WTC11 (cell line): Measurements from ENCODE around the gene ASTN2. TPM values are rescaled to one million over a fixed set of nuclear protein-coding genes. Genes with fewer than 3 reads are reported as not detected.

ENCODE experiments used
- ATAC-seq: fragments of 200-7000 bp; cut with Tn5 transposase; 2 replicates; pipeline ENCODE4 v1.10.0; 2021; ENCODE audit warnings: mild to moderate bottlenecking, moderate library complexity
- CTCF ChIA-PET: fragments of 300-600 bp; sonication (Branson Sonifier 250); formaldehyde crosslinking; loops from one replicate; lab custom pipeline; 2021; ENCODE audit warnings: antibody characterized with exemption; lab: Charles Lee
- POLR2A ChIA-PET: fragments of 350-600 bp; sonication (Branson Sonifier 250); formaldehyde crosslinking; loops from one replicate; lab custom pipeline; 2021; ENCODE audit warnings: antibody characterized with exemption; lab: Charles Lee
- DNase-seq: peaks from one replicate; pipeline ENCODE4 v3.0.0; 2021; ENCODE audit warnings: low spot score
- H3K27ac Mint-ChIP-seq: 2 replicates; pipeline ENCODE4 v1.8.0; 2021; ENCODE audit warnings: mixed read lengths
- H3K27me3 Mint-ChIP-seq: 2 replicates; pipeline ENCODE4 v1.8.0; 2021; ENCODE audit warnings: low read depth, mild to moderate bottlenecking, moderate library complexity, mixed read lengths
- H3K36me3 Mint-ChIP-seq: 2 replicates; pipeline ENCODE4 v1.8.0; 2021; ENCODE audit warnings: mixed read lengths
- H3K4me1 Mint-ChIP-seq: 2 replicates; pipeline ENCODE4 v1.8.0; 2022; ENCODE audit warnings: mixed read lengths
- H3K4me3 Mint-ChIP-seq: 2 replicates; pipeline ENCODE4 v1.8.0; 2021; ENCODE audit warnings: mild to moderate bottlenecking, moderate library complexity, mixed read lengths
- H3K9me3 Mint-ChIP-seq: 2 replicates; pipeline ENCODE4 v1.8.0; 2021; ENCODE audit warnings: mixed read lengths
- AFF4 ChIP-seq: sonication (generic); formaldehyde crosslinking; IDR thresholded peaks from 2 replicates; pipeline ENCODE4 v1.8.1; 2023; ENCODE audit warnings: mild to moderate bottlenecking, missing genetic modification reagents, borderline replicate concordance
- E2F1 ChIP-seq: sonication (generic); formaldehyde crosslinking; IDR thresholded peaks from 2 replicates; pipeline ENCODE4 v1.8.0; 2022; ENCODE audit warnings: mild to moderate bottlenecking, missing genetic modification reagents
- E2F5 ChIP-seq: sonication (generic); formaldehyde crosslinking; IDR thresholded peaks from 2 replicates; pipeline ENCODE4 v1.8.1; 2022; ENCODE audit warnings: mild to moderate bottlenecking, moderate library complexity, missing genetic modification reagents
- ERG ChIP-seq: fragments of 250-450 bp; sonication (Bioruptor Pico); IDR thresholded peaks from 2 replicates; pipeline ENCODE4 v1.8.0; 2021; ENCODE audit warnings: mild to moderate bottlenecking
- GRHL2 ChIP-seq: fragments of 250-450 bp; sonication (Bioruptor Pico); IDR thresholded peaks from 2 replicates; pipeline ENCODE4 v1.8.0; 2022; ENCODE audit warnings: mild to moderate bottlenecking, moderate library complexity; ENCODE audit not compliant: insufficient replicate concordance, severe bottlenecking
- HMGA2 ChIP-seq: fragments of 250-450 bp; sonication (Bioruptor Pico); IDR thresholded peaks from 2 replicates; pipeline ENCODE4 v1.4.0; 2021; ENCODE audit warnings: mild to moderate bottlenecking, moderate library complexity
- JAZF1 ChIP-seq: fragments of 250-450 bp; sonication (Bioruptor Pico); IDR thresholded peaks from 2 replicates; pipeline ENCODE4 v1.9.0; 2021; ENCODE audit warnings: moderate library complexity, mild to moderate bottlenecking, inconsistent platforms
- MXD4 ChIP-seq: fragments of 250-450 bp; sonication (Bioruptor Pico); IDR thresholded peaks from 2 replicates; pipeline ENCODE4 v1.8.0; 2021; ENCODE audit warnings: mild to moderate bottlenecking, moderate library complexity, borderline replicate concordance
- PRDM15 ChIP-seq: sonication (generic); formaldehyde crosslinking; IDR thresholded peaks from 2 replicates; pipeline ENCODE4 v1.8.0; 2022; ENCODE audit warnings: missing genetic modification reagents
- SMAD3 ChIP-seq: sonication (generic); formaldehyde crosslinking; IDR thresholded peaks from 2 replicates; pipeline ENCODE4 v1.8.0; 2022; ENCODE audit warnings: missing genetic modification reagents, mild to moderate bottlenecking, borderline replicate concordance
- SP1 ChIP-seq: sonication (generic); formaldehyde crosslinking; conservative IDR thresholded peaks from 2 replicates; pipeline ENCODE4 v1.8.1; 2022; ENCODE audit warnings: missing genetic modification reagents
- ZNF121 ChIP-seq: sonication (generic); formaldehyde crosslinking; IDR thresholded peaks from 2 replicates; pipeline ENCODE4 v1.8.0; 2023; ENCODE audit warnings: missing genetic modification reagents
- ZNF396 ChIP-seq: fragments of 250-450 bp; sonication (Bioruptor Pico); IDR thresholded peaks from 2 replicates; pipeline ENCODE4 v1.8.0; 2021; ENCODE audit warnings: mild to moderate bottlenecking, moderate library complexity, borderline replicate concordance
- ZNF423 ChIP-seq: fragments of 250-450 bp; sonication (Bioruptor Pico); IDR thresholded peaks from 2 replicates; pipeline ENCODE4 v2.1.2; 2022; ENCODE audit warnings: mild to moderate bottlenecking, moderate library complexity
- ZNF671 ChIP-seq: fragments of 250-450 bp; sonication (Bioruptor Pico); IDR thresholded peaks from 2 replicates; pipeline ENCODE4 v1.8.0; 2021; ENCODE audit warnings: mild to moderate bottlenecking
- total RNA-seq: library from RNA; stranded (reverse); gene quantifications from 3 replicates; pipeline ENCODE4 v1.2.3, GENCODE V29; 2021
- TF ChIP-seq, protein P1 (sequence below): sonication (generic); formaldehyde crosslinking; IDR thresholded peaks from 2 replicates; pipeline ENCODE4 v1.8.1; 2022; ENCODE audit warnings: low read depth, mild to moderate bottlenecking, moderate library complexity, missing genetic modification reagents, borderline replicate concordance
- TF ChIP-seq, protein P2 (sequence below): sonication (generic); formaldehyde crosslinking; IDR thresholded peaks from 2 replicates; pipeline ENCODE4 v1.8.0; 2023; ENCODE audit warnings: missing genetic modification reagents
- TF ChIP-seq, protein P3 (sequence below): sonication (generic); formaldehyde crosslinking; conservative IDR thresholded peaks from 2 replicates; pipeline ENCODE4 v1.8.1; 2023; ENCODE audit warnings: mild to moderate bottlenecking, low read depth, missing genetic modification reagents, moderate library complexity

The ASTN2 gene
- total RNA-seq, 1 experiment from 2014 or later: 16.2 TPM

DNA sequence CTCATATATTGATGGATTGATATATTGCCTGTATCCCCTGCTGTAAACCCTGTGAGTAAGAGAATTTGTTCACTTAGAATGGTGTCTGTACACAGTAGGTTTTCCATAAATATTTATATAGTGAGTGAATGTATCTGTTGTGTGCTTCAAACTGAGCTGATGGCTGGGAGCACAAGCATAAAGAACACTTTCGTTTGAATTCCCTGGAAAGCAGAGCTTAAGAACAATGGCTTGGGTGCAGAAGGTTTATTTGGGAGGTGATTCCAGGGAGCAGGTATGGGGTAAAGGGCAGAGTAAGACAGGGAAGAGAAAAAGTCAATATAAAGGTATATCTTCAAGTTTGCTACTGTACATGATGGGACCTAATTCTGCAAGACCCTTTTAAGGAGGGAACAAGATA lies 918.7 kb downstream of the ASTN2 start:
- Mint-ChIP-seq H3K9me3 (no peaks in the 10 kb centered on the region), H3K27ac (0 out of 2 replicates have a peak overlapping the region, but pooled peaks have one; percentile 24), H3K4me3 (no peak overlapping the region), H3K27me3 (peaks cover 5% of the 10 kb centered on the region; the same call in 1 of the 2 replicates), H3K36me3 (no peaks in the 10 kb centered on the region), H3K4me1 (peaks cover 30% of the 10 kb centered on the region)
- ChIA-PET CTCF (interaction anchor here (1.2 to 3.0 kb wide), 2 partner anchors 75 to 356 kb away, joined by 3 to 12 read pairs; no protein-coding TSS in a partner anchor), POLR2A (interaction anchor here (0.5 kb wide), 1 partner anchor 9 kb away, joined by 3 read pairs; no protein-coding TSS in a partner anchor)
- DNase-seq (no peak), ATAC-seq (no peak)
- TF ChIP-seq, protein P1, sequence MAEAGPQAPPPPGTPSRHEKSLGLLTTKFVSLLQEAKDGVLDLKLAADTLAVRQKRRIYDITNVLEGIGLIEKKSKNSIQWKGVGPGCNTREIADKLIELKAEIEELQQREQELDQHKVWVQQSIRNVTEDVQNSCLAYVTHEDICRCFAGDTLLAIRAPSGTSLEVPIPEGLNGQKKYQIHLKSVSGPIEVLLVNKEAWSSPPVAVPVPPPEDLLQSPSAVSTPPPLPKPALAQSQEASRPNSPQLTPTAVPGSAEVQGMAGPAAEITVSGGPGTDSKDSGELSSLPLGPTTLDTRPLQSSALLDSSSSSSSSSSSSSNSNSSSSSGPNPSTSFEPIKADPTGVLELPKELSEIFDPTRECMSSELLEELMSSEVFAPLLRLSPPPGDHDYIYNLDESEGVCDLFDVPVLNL (CRISPR knock-in tag): no peak
- TF ChIP-seq SMAD3 (CRISPR knock-in tag): no peak
- TF ChIP-seq AFF4: no peak
- TF ChIP-seq ZNF121: no peak
- no peak for TF ChIP-seq GRHL2 (CRISPR knock-in tag)
- TF ChIP-seq ERG (CRISPR knock-in tag): no peak
- no peak for TF ChIP-seq ZNF671 (CRISPR knock-in tag)
- TF ChIP-seq PRDM15 (CRISPR knock-in tag): no peak
- no peak for TF ChIP-seq E2F1 (CRISPR knock-in tag)
- TF ChIP-seq MXD4: no peak
- no peak for TF ChIP-seq JAZF1 (CRISPR knock-in tag)
- TF ChIP-seq E2F5 (CRISPR knock-in tag): no peak

- ChIA-PET CTCF (interaction anchor here (0.6 to 3.0 kb wide), 21 partner anchors 8 to 356 kb away, joined by 3 to 24 read pairs (median 4); no protein-coding TSS in a partner anchor), POLR2A (interaction anchor here (0.5 kb wide), 1 partner anchor 9 kb away, joined by 3 read pairs; no protein-coding TSS in a partner anchor)
- DNase-seq: no peak
- H3K9me3 Mint-ChIP-seq: no peaks in the 10 kb centered on the region
- H3K4me1 Mint-ChIP-seq: peaks cover 34% of the 10 kb centered on the region
- H3K27ac Mint-ChIP-seq: no peak overlapping the region
- H3K4me3 Mint-ChIP-seq: no peak overlapping the region
- peaks cover 5% of the 10 kb centered on the region; the same call in 1 of the 2 replicates for H3K27me3 Mint-ChIP-seq
- H3K36me3 Mint-ChIP-seq: no peaks in the 10 kb centered on the region
- ATAC-seq: peak; percentile 12; the same call in 1 of the 2 replicates
- no peak for TF ChIP-seq HMGA2 (CRISPR knock-in tag)
- no peak for TF ChIP-seq ZNF423
- TF ChIP-seq, protein P2, sequence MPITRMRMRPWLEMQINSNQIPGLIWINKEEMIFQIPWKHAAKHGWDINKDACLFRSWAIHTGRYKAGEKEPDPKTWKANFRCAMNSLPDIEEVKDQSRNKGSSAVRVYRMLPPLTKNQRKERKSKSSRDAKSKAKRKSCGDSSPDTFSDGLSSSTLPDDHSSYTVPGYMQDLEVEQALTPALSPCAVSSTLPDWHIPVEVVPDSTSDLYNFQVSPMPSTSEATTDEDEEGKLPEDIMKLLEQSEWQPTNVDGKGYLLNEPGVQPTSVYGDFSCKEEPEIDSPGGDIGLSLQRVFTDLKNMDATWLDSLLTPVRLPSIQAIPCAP (CRISPR knock-in tag): no peak
- no peak for TF ChIP-seq ZNF396 (CRISPR knock-in tag)
- TF ChIP-seq, protein P3, sequence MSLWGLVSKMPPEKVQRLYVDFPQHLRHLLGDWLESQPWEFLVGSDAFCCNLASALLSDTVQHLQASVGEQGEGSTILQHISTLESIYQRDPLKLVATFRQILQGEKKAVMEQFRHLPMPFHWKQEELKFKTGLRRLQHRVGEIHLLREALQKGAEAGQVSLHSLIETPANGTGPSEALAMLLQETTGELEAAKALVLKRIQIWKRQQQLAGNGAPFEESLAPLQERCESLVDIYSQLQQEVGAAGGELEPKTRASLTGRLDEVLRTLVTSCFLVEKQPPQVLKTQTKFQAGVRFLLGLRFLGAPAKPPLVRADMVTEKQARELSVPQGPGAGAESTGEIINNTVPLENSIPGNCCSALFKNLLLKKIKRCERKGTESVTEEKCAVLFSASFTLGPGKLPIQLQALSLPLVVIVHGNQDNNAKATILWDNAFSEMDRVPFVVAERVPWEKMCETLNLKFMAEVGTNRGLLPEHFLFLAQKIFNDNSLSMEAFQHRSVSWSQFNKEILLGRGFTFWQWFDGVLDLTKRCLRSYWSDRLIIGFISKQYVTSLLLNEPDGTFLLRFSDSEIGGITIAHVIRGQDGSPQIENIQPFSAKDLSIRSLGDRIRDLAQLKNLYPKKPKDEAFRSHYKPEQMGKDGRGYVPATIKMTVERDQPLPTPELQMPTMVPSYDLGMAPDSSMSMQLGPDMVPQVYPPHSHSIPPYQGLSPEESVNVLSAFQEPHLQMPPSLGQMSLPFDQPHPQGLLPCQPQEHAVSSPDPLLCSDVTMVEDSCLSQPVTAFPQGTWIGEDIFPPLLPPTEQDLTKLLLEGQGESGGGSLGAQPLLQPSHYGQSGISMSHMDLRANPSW: no peak
- TF ChIP-seq SP1: no peak
Observed at GRCh38 chr9:116495725-116496124, 919.1 kb downstream of the ASTN2 start.
